ENCODE data around the gene PGBD1. TPM values are rescaled to one million over a fixed set of nuclear protein-coding genes. Genes with fewer than 3 reads are reported as not detected.
A peak's percentile ranks its signal among the peaks of the same experiment; 100 is the strongest.

Gene PGBD1
- total RNA-seq, 4 donors from 2014 or later: 6.5 to 7.7 (median 7.2) TPM

- ATAC-seq: peak; percentile 16
- Histone ChIP-seq H3K4me1 (peaks cover 7 to 25% (median 13%) of the 10 kb centered on the region in 3 donors), H3K27ac (peak overlapping the region in 3 of 4 donors; percentile 52 to 76 (median 67)), H3K27me3 (no peaks in the 10 kb centered on the region), H3K36me3 (peaks cover 0 to 25% of the 10 kb centered on the region in 2 donors), H3K9me3 (no peaks in the 10 kb centered on the region), H3K4me3 (peak overlapping the region; percentile 46 to 63)
- WGBS, 2 donors (ENCODE audit: low coverage in 1 of 2): no CpG with 5 or more reads among the region's 25 CpGs
- TF ChIP-seq EP300 (IDR thresholded peaks at IDR 0.05) (no peak), POLR2A (IDR thresholded peaks at IDR 0.05) (no peak), POLR2AphosphoS5 (IDR thresholded peaks at IDR 0.05) (no peak), CTCF (IDR thresholded peaks at IDR 0.05) (no peak)
Observed at GRCh38 chr6:28251661-28252008, 29.7 kb upstream of the PGBD1 start.

DNA sequence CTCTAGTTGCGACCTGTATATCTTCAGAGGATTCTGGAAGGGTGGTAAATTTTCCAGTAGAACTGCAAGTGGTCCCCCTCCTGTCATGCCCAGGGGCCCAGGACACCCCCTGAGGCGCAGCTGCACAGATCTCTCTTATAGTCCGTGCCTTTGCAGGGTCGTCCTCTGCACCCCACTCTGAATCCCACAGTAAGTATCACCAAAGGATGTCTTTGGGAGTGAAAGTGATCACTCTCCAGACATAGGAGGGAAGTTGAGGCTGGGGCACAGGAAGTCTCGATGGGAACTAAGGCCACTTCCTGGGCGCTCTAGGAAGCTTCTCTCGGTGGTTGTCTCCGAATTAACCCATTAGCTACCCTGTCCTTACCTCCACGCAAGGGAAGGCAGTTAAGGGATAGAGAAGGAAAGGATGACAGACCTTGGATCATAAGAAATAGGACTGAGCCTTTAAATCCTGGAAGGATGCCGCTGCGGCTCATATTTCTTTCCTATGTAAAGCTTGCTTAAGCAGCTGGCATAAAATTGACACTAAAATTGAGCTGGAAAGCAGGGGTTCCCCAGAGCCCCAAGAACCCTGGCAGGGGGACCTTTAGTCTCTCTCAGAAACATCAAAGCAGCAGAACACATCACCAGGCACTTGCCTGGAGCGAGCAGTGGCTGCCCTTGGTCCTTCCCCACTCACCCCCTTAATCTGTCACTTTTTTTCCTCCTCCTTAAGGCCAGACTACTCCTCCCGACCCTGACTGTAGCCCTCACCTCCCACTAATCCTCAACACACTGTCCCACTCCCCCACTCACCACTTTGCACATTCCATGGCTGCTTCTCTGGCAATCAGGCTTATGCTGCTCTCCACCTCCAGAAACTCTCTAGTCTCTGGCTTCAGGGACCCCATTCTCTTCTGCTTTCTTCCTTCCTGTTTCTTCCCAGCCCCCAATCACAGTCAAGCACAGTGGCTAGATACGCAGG is 29.1 kb upstream of the PGBD1 start, which contains the start of gene ZKSCAN4:
TSS of gene ZKSCAN4 (minus strand) at position 261 of the 967 bp plus-strand sequence. CDS start 289 bp downstream, outside the sequence.
- peak within 1 kb of the TSS; percentile 2 to 76 (median 60) for H3K27ac ChIP-seq
- 7 to 23% methylated on average over 5 to 9 of the region's 14 CpGs for WGBS, 2 donors (ENCODE audit: low coverage in 1 of 2)
- TF ChIP-seq CTCF (IDR thresholded peaks at IDR 0.05) (no peak), POLR2AphosphoS5 (IDR thresholded peaks at IDR 0.05) (peak; percentile 14)

GRCh38 chr6:28254121-28254519 is 27.3 kb upstream of the PGBD1 start:
- ATAC-seq: no peak
- 73% methylated on average over 1 of the region's 1 CpG; no CpG with 5 or more reads in 1 of the 2 donors for WGBS, 2 donors (ENCODE audit: low coverage in 1 of 2)
- H3K36me3 ChIP-seq: peaks cover 0 to under 1% of the 10 kb centered on the region in 2 donors
- no peak overlapping the region for H3K27ac ChIP-seq
- no peak overlapping the region for H3K4me3 ChIP-seq
- H3K27me3 ChIP-seq: no peaks in the 10 kb centered on the region
- no peaks in the 10 kb centered on the region for H3K9me3 ChIP-seq
- H3K4me1 ChIP-seq: peaks cover 7 to 32% (median 13%) of the 10 kb centered on the region in 3 donors
- TF ChIP-seq POLR2A (IDR thresholded peaks at IDR 0.05): no peak
- no peak for TF ChIP-seq EP300 (IDR thresholded peaks at IDR 0.05)
- no peak for TF ChIP-seq CTCF (IDR thresholded peaks at IDR 0.05)
- TF ChIP-seq POLR2AphosphoS5 (IDR thresholded peaks at IDR 0.05): no peak

More for the DNA sequence above, 29.1 kb upstream of the PGBD1 start, which contains the start of gene ZKSCAN4:
- H3K4me1 ChIP-seq: peaks cover 7 to 25% (median 13%) of the 10 kb centered on the region in 3 donors
- peak; percentile 96 for ATAC-seq
- H3K36me3 ChIP-seq: peaks cover 0 to 19% of the 10 kb centered on the region in 2 donors
- no peaks in the 10 kb centered on the region for H3K27me3 ChIP-seq
- H3K4me3 ChIP-seq: peak within 1 kb of the TSS; percentile 46 to 63
- H3K9me3 ChIP-seq: no peaks in the 10 kb centered on the region

GRCh38 chr6:28257042-28257441 is 24.3 kb upstream of the PGBD1 start:
- H3K27ac ChIP-seq: no peak overlapping the region
- no peaks in the 10 kb centered on the region for H3K36me3 ChIP-seq
- H3K4me1 ChIP-seq: peaks cover 0 to 22% (median 6%) of the 10 kb centered on the region in 3 donors
- ATAC-seq: no peak
- no peak overlapping the region for H3K4me3 ChIP-seq
- H3K9me3 ChIP-seq: peaks cover 0 to 23% (median 3%) of the 10 kb centered on the region in 3 donors
- WGBS, 2 donors (ENCODE audit: low coverage in 1 of 2): no CpG with 5 or more reads among the region's 1 CpG
- TF ChIP-seq CTCF (IDR thresholded peaks at IDR 0.05) (no peak), EP300 (IDR thresholded peaks at IDR 0.05) (no peak), POLR2AphosphoS5 (IDR thresholded peaks at IDR 0.05) (no peak), POLR2A (IDR thresholded peaks at IDR 0.05) (no peak)
- no peaks in the 10 kb centered on the region for H3K27me3 ChIP-seq

Measured in gastroesophageal sphincter (tissue), 4 donors.